Tibial artery (tissue), 4 donors: ENCODE data around the gene OAF.

Experiments
- DNase-seq, 2 donors: peaks; one replicate each; pipeline ENCODE4 v3.0.0-alpha.2; 2019
- H3K27ac ChIP-seq, 2 donors: fragments of 200-600 bp; sonication (generic) in 1 of 2; 1 replicate in 1 of 2; 2 replicates in 1 of 2; pipeline ENCODE4 v1.5.1; 2018 to 2019; ENCODE audit warnings: mild to moderate bottlenecking in 1 of 2
- H3K27me3 ChIP-seq, 2 donors: fragments of 200-600 bp; sonication (generic) in 1 of 2; one replicate each; pipeline versions ENCODE4 v1.5.1 to v1.6.0; 2016 to 2019
- H3K36me3 ChIP-seq, 3 donors: fragments of 200-600 bp; sonication (generic) in 2 of 3; one replicate each; pipeline ENCODE4 v1.5.1; 2016 to 2019; ENCODE audit warnings: mild to moderate bottlenecking in 2 of 3
- H3K4me1 ChIP-seq, 4 donors: fragments of 200-600 bp; sonication (generic) in 2 of 4; 1 replicate in 3 of 4; 2 replicates in 1 of 4; pipeline ENCODE4 v1.5.1; 2016 to 2019
- H3K4me3 ChIP-seq, 2 donors: fragments of 200-600 bp; sonication (generic) in 1 of 2; 1 replicate in 1 of 2; 2 replicates in 1 of 2; pipeline ENCODE4 v1.5.1; 2018 to 2019; ENCODE audit warnings: mild to moderate bottlenecking in 2 of 2
- H3K9me3 ChIP-seq, 3 donors: fragments of 200-600 bp; sonication (generic) in 1 of 3; one replicate each; pipeline ENCODE4 v1.5.1; 2016 to 2019
- intact Hi-C: fragments of 100-400 bp; cut with DNase I; formaldehyde crosslinking; loops from one replicate; pipeline ENCODE4 v1.15.0; 2023; ENCODE audit warnings: low total_unique reads
- TF ChIP-seq, protein P1 (sequence below), 2 experiments: fragments of 200-600 bp in 1 of 2; fragments of 450-650 bp in 1 of 2; IDR thresholded peaks; one replicate each; pipeline ENCODE4 v1.5.1; 2017 to 2019; ENCODE audit warnings: antibody characterized with exemption in 2 of 2, mild to moderate bottlenecking in 1 of 2, moderate library complexity in 1 of 2

OAF gene

DNA sequence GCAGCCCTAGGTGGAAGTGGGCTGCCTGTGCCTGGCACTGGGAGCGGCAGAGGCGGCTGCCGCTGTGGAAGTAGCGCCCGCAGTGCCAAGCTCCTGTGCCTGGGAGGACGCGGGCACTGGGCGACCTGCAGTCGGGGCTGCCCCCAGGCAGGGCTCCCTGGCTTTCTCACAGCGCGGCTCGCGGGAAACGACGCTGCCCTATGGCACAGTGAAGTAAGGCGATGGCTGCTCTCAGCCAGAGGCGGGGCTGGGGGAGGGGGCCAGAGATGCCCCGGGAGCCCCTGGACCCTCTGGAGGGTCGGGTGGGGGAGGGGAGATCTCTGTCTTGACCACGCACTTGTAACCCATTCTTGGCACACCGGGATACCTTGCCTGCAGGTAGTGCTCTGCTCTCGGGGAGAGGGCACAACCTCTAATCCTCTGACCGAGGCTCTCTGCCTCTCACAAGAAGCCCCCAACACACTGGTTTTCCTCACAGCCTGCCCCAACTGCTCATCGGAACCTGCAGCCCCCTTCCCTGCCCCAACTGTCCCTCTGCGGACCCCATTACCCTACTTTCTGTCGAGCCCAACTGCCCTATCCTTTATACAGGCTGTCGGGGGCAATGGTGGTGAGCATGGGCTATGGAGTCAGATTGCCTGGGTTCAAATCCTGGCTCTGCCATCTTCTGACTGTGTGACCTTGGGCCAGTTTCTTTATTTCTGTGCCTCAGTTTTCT lies 40.7 kb upstream of the OAF start:
- H3K4me1 ChIP-seq: peaks cover 0 to 22% (median 17%) of the 10 kb centered on the region in 4 donors
- intact Hi-C loops: loop anchor here (5.0 kb wide), 1 partner anchor 132 kb away; no protein-coding TSS in a partner anchor
- no peak overlapping the region for H3K27ac ChIP-seq
- H3K27me3 ChIP-seq: peaks cover 0 to 68% of the 10 kb centered on the region in 2 donors
- TF ChIP-seq, protein P1, sequence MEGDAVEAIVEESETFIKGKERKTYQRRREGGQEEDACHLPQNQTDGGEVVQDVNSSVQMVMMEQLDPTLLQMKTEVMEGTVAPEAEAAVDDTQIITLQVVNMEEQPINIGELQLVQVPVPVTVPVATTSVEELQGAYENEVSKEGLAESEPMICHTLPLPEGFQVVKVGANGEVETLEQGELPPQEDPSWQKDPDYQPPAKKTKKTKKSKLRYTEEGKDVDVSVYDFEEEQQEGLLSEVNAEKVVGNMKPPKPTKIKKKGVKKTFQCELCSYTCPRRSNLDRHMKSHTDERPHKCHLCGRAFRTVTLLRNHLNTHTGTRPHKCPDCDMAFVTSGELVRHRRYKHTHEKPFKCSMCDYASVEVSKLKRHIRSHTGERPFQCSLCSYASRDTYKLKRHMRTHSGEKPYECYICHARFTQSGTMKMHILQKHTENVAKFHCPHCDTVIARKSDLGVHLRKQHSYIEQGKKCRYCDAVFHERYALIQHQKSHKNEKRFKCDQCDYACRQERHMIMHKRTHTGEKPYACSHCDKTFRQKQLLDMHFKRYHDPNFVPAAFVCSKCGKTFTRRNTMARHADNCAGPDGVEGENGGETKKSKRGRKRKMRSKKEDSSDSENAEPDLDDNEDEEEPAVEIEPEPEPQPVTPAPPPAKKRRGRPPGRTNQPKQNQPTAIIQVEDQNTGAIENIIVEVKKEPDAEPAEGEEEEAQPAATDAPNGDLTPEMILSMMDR (IDR thresholded peaks at IDR 0.05): no peak
- no peak overlapping the region for H3K4me3 ChIP-seq
- DNase-seq: peak in 1 of 2 donors; percentile 61
- no peaks in the 10 kb centered on the region for H3K36me3 ChIP-seq
- no peaks in the 10 kb centered on the region for H3K9me3 ChIP-seq

DNA sequence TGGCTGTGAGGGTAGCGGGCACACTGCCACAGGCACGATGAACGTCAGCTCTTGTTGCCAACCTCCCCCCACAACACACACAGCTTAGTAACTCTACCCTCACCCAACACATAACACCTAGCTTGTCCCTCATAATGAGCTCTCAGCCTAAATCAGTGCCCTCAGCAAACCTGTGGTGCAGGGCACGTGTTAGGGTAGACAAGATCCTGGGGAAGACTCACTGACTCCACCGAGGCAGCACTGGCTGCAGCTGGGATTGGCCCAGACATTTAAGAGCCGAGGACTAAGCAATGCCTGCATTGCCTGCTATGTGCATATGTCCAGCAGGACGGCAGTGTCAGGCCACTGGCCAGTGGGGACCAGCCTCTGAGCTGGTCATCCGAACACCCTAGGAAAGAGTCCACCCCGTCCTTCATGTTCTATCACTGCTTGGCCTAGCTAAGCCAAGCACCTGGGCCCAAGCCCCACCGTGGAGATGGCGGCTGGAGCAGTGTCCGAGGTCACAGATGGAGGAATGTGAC lies 40.0 kb upstream of the OAF start:
- Histone ChIP-seq H3K4me3 (no peak overlapping the region), H3K4me1 (peaks cover 0 to 22% (median 17%) of the 10 kb centered on the region in 4 donors), H3K27ac (no peak overlapping the region), H3K27me3 (peaks cover 0 to 63% of the 10 kb centered on the region in 2 donors), H3K36me3 (no peaks in the 10 kb centered on the region), H3K9me3 (no peaks in the 10 kb centered on the region)
- intact Hi-C loops: loop anchor here (5.0 kb wide), 1 partner anchor 132 kb away; no protein-coding TSS in a partner anchor
- TF ChIP-seq, protein P1 (IDR thresholded peaks at IDR 0.05): no peak
- peak in 1 of 2 donors; percentile 55 for DNase-seq

DNA sequence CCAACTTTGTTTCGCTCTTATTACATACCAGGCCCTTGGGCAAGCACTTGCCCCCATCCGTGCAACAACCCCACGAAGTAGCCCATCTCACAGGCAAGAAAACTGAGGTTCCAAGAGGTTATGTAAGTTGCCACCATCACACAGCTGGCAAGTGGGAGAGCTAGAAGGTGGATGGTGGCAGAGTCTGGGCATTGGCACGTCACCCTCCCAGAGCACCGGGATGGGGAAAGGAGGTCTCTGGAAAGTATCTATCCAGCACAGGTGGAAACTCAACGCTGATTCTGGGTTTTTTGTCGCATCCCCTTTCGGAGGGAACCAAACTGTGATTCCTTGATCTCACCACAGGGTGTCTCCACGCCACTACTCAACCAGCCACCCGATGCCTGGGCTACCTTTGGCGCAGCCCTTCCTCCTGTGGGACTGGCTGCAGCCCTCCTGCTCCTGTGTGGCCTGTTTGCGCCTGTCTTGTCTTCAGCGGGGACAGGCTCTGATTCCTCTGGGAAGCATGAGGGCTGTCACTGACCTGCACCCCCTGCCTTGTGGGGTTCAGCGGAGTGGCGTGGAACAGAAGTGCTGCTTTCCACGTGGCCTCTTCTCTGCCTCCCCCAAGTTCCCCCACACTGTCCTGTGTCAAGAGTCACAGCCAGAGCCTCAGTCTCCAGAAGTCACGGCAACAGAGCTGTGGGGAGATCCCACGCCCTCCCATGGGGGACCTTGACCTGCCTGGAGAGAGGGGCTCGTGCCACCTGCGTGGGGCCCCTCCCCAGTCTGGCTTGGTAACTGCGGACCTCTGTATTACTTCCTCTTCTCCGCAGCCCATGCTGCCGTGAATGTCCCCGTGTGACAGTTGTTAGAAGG lies 38.5 kb upstream of the OAF start:
- peak; percentile 65 to 71 for DNase-seq
- peaks cover 0 to 54% of the 10 kb centered on the region in 2 donors for H3K27me3 ChIP-seq
- peaks cover 0 to 22% (median 17%) of the 10 kb centered on the region in 4 donors for H3K4me1 ChIP-seq
- no peaks in the 10 kb centered on the region for H3K9me3 ChIP-seq
- no peak overlapping the region for H3K27ac ChIP-seq
- H3K36me3 ChIP-seq: no peaks in the 10 kb centered on the region
- TF ChIP-seq, protein P1 (IDR thresholded peaks at IDR 0.05): peak; percentile 78 to 85
- intact Hi-C loops: loop anchor here (2.0 to 5.0 kb wide), 2 partner anchors 57 to 130 kb away; no protein-coding TSS in a partner anchor
- no peak overlapping the region for H3K4me3 ChIP-seq

DNA sequence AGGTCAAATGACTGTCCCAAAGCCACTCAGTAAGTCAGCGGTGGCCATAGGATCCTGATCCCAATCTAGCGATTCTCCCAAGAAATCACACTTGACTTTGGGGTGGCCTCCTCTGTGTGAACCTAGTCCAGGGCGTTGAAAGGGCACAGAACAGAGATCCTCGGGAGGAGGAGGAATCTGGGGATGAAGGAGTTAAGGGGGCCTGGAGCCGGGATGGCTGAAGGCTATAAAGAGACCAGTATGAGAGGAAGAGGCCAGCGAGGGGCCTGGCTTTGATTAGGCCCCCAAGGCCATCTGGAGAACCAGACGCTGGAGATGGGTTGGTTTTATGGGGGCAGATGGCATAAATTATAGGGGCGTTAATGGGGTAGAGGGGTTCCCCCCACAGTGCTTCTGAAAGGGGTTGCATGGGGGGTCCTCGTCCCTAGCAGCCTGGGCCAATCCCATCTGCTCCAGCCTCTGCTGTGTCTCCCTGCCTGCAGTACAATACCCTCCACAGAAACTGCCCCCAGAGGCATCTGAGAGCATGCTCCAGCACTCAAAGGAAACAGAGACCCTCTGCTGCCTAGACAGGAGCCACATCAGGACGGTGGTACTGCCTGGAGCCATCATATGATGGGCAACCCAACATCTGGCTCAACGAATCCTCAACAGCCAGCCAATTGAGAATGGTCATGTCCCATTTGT lies 37.7 kb upstream of the OAF start:
- Histone ChIP-seq H3K36me3 (no peaks in the 10 kb centered on the region), H3K27me3 (peaks cover 0 to 45% of the 10 kb centered on the region in 2 donors), H3K4me3 (no peak overlapping the region), H3K4me1 (peaks cover 0 to 22% (median 17%) of the 10 kb centered on the region in 4 donors), H3K9me3 (no peaks in the 10 kb centered on the region), H3K27ac (no peak overlapping the region)
- DNase-seq: peak in 1 of 2 donors; percentile 24
- TF ChIP-seq, protein P1 (IDR thresholded peaks at IDR 0.05): no peak
- intact Hi-C loops: loop anchor here (2.0 to 5.0 kb wide), 2 partner anchors 56 to 129 kb away; no protein-coding TSS in a partner anchor

DNA sequence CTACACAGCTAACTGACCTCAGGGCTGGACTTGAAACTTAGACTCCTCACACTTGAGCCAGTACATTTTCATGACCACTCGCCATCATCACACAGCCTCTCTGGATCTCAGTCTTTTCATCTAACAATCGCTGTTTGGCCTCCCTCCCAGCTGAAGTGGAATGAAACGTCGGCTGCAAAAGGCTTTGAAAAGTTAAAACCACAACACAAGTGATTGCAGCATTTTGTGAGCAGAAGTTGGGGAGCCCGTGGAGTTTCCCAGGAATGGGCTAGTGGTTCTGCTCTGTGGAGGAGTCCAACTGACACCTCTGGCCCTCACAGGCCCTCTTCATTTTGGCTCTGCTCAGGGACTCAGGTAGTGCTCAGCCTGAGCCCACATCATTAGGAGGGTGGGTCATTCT lies 37.0 kb upstream of the OAF start:
- TF ChIP-seq, protein P1 (IDR thresholded peaks at IDR 0.05): no peak
- peaks cover 0 to 19% (median 12%) of the 10 kb centered on the region in 4 donors for H3K4me1 ChIP-seq
- intact Hi-C loops: loop anchor here (2.0 to 5.0 kb wide), 2 partner anchors 55 to 128 kb away; no protein-coding TSS in a partner anchor
- H3K27me3 ChIP-seq: peaks cover 0 to 40% of the 10 kb centered on the region in 2 donors
- no peaks in the 10 kb centered on the region for H3K9me3 ChIP-seq
- no peak overlapping the region for H3K4me3 ChIP-seq
- no peaks in the 10 kb centered on the region for H3K36me3 ChIP-seq
- H3K27ac ChIP-seq: no peak overlapping the region
- peak in 1 of 2 donors; percentile 25 for DNase-seq
